ENCODE measurements around the gene STOX2. TPM values are rescaled to one million over a fixed set of nuclear protein-coding genes. Genes with fewer than 3 reads are reported as not detected.

The STOX2 gene
- total and polyA plus RNA-seq, 2 experiments from 2014 or later: 6.3 to 7.9 TPM

- no peak overlapping the region for H3K27ac ChIP-seq
- no peaks in the 10 kb centered on the region for H3K36me3 ChIP-seq (replicated peaks; ENCODE audit: insufficient read depth, low read depth)
- no peak overlapping the region for H3K4me3 ChIP-seq
- no peaks in the 10 kb centered on the region for H3K27me3 ChIP-seq
- WGBS (ENCODE audit: low lambda C conversion rate, missing lambda C conversion rate): 87% methylated on average over 3 of the region's 3 CpGs
- no peaks in the 10 kb centered on the region for H3K9me3 ChIP-seq (ENCODE audit: low read depth)
- no peaks in the 10 kb centered on the region for H3K9me2 ChIP-seq (replicated peaks; ENCODE audit: insufficient read depth)
- H3K79me2 ChIP-seq: no peaks in the 10 kb centered on the region
- H4K20me1 ChIP-seq (ENCODE audit: insufficient read depth, poor library complexity, severe bottlenecking): no peaks in the 10 kb centered on the region
- H3K4me2 ChIP-seq: no peak overlapping the region
- TF ChIP-seq CTCF (IDR thresholded peaks at IDR 0.05; ENCODE audit: poor library complexity) (no peak), EZH2phosphoT487 (IDR thresholded peaks at IDR 0.05; ENCODE audit: low read depth, severe bottlenecking, unreplicated experiment) (no peak), EZH2 (IDR thresholded peaks at IDR 0.05; ENCODE audit: borderline replicate concordance) (no peak)
- DNase-seq (ENCODE audit: low spot score): no peak
- no peak overlapping the region for H2AFZ ChIP-seq
- no peaks in the 10 kb centered on the region for H3K4me1 ChIP-seq (ENCODE audit: insufficient read depth)
Measured at GRCh38 chr4:184021389-184021788, 116.3 kb downstream of the STOX2 start.

GRCh38 chr4:184022679-184023383, 117.7 kb downstream of the STOX2 start:
- H3K79me2 ChIP-seq: no peaks in the 10 kb centered on the region
- WGBS (ENCODE audit: low lambda C conversion rate, missing lambda C conversion rate): 77% methylated on average over 9 of the region's 9 CpGs
- no peak overlapping the region for H3K4me2 ChIP-seq
- H3K4me3 ChIP-seq: no peak overlapping the region
- no peak for TF ChIP-seq EZH2 (IDR thresholded peaks at IDR 0.05; ENCODE audit: borderline replicate concordance)
- no peak for TF ChIP-seq EZH2phosphoT487 (IDR thresholded peaks at IDR 0.05; ENCODE audit: low read depth, severe bottlenecking, unreplicated experiment)
- TF ChIP-seq CTCF (IDR thresholded peaks at IDR 0.05; ENCODE audit: poor library complexity): no peak
- no peak overlapping the region for H3K27ac ChIP-seq
- DNase-seq (ENCODE audit: low spot score): no peak
- H2AFZ ChIP-seq: no peak overlapping the region
- H3K4me1 ChIP-seq (ENCODE audit: insufficient read depth): no peaks in the 10 kb centered on the region
- H4K20me1 ChIP-seq (ENCODE audit: insufficient read depth, poor library complexity, severe bottlenecking): no peaks in the 10 kb centered on the region
- no peaks in the 10 kb centered on the region for H3K36me3 ChIP-seq (replicated peaks; ENCODE audit: insufficient read depth, low read depth)
- no peaks in the 10 kb centered on the region for H3K9me3 ChIP-seq (ENCODE audit: low read depth)
- no peaks in the 10 kb centered on the region for H3K9me2 ChIP-seq (replicated peaks; ENCODE audit: insufficient read depth)
- no peaks in the 10 kb centered on the region for H3K27me3 ChIP-seq

- Histone ChIP-seq H3K4me1 (ENCODE audit: insufficient read depth) (no peaks in the 10 kb centered on the region), H2AFZ (no peak overlapping the region), H3K27me3 (no peaks in the 10 kb centered on the region), H3K27ac (no peak overlapping the region), H3K79me2 (no peaks in the 10 kb centered on the region), H3K4me3 (no peak overlapping the region), H3K36me3 (replicated peaks; ENCODE audit: insufficient read depth, low read depth) (no peaks in the 10 kb centered on the region), H4K20me1 (ENCODE audit: insufficient read depth, poor library complexity, severe bottlenecking) (no peaks in the 10 kb centered on the region), H3K4me2 (no peak overlapping the region), H3K9me3 (ENCODE audit: low read depth) (no peaks in the 10 kb centered on the region), H3K9me2 (replicated peaks; ENCODE audit: insufficient read depth) (no peaks in the 10 kb centered on the region)
- TF ChIP-seq EZH2 (IDR thresholded peaks at IDR 0.05; ENCODE audit: borderline replicate concordance) (no peak), EZH2phosphoT487 (IDR thresholded peaks at IDR 0.05; ENCODE audit: low read depth, severe bottlenecking, unreplicated experiment) (no peak), CTCF (IDR thresholded peaks at IDR 0.05; ENCODE audit: poor library complexity) (no peak)
- DNase-seq (ENCODE audit: low spot score): no peak
- WGBS (ENCODE audit: low lambda C conversion rate, missing lambda C conversion rate): 74% methylated on average over 4 of the region's 4 CpGs
Measured at GRCh38 chr4:184024637-184025036, 119.5 kb downstream of the STOX2 start.
